Uterus (tissue), 2 donors: ENCODE data around the gene PGK1.

ENCODE experiments used
- POLR2A ChIP-seq, 2 donors: fragments of 450-650 bp; IDR thresholded peaks; one replicate each; pipeline ENCODE4 v1.6.1; 2016; ENCODE audit warnings: antibody characterized with exemption in 2 of 2, mild to moderate bottlenecking in 1 of 2, moderate library complexity in 1 of 2
- TF ChIP-seq, protein P1 (sequence below), 4 experiments: fragments of 200-600 bp in 2 of 4; fragments of 450-650 bp in 2 of 4; sonication (generic) in 2 of 4; IDR thresholded peaks; one replicate each; pipeline ENCODE4 v1.5.1; 2016 to 2019; ENCODE audit warnings: antibody characterized with exemption in 4 of 4, mild to moderate bottlenecking in 2 of 4, moderate library complexity in 1 of 4

DNA sequence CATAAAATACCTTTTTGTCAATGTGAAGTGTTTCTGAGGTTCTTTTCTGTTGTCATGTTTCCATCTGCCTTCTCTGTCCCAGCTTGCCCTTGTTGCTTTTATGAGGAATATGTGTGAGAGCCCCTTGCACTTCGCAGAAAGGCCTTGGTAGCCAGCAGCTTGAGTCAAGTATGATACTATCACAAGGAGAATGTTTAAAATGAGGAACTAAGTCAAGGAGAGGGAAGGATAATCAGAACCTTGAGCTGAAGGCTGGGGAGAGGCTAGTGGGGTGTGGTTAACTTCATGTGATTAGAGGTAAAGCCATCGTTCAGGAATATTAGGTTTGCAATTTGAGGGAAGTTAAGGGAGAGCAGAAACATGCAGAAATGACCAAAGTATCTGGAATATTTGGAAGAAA is 12.7 kb downstream of the PGK1 start:
- TF ChIP-seq, protein P1, sequence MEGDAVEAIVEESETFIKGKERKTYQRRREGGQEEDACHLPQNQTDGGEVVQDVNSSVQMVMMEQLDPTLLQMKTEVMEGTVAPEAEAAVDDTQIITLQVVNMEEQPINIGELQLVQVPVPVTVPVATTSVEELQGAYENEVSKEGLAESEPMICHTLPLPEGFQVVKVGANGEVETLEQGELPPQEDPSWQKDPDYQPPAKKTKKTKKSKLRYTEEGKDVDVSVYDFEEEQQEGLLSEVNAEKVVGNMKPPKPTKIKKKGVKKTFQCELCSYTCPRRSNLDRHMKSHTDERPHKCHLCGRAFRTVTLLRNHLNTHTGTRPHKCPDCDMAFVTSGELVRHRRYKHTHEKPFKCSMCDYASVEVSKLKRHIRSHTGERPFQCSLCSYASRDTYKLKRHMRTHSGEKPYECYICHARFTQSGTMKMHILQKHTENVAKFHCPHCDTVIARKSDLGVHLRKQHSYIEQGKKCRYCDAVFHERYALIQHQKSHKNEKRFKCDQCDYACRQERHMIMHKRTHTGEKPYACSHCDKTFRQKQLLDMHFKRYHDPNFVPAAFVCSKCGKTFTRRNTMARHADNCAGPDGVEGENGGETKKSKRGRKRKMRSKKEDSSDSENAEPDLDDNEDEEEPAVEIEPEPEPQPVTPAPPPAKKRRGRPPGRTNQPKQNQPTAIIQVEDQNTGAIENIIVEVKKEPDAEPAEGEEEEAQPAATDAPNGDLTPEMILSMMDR (IDR thresholded peaks at IDR 0.05), result no peak
- TF ChIP-seq POLR2A (IDR thresholded peaks at IDR 0.05), result no peak
